ENCODE results near the gene BLTP2. TPM values are rescaled to one million over a fixed set of nuclear protein-coding genes. Genes with fewer than 3 reads are reported as not detected.

Gene BLTP2
- total RNA-seq, 4 donors from 2014 or later: 35.0 to 126 (median 68.5) TPM

DNA sequence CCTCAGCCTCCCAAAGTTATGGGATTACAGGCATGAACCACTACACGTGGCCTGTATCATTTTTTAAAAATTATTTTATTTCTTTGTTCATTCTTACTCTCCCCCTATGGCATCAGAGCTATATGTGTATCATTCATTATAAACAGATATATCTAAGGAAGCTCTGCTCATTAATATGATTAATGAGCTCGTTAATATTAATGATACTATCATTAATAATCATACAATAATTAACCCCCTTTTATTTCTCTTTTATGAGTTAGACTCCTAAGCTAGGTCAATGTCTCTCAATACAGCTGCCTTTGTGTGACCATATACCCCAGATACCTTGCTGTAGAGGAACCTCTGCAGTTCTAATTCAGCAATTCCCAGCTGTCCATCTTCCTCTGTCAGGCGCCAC, 26.5 kb downstream of the BLTP2 start:
- no peak for DNase-seq
- Histone ChIP-seq H3K27me3 (no peaks in the 10 kb centered on the region), H3K4me1 (no peaks in the 10 kb centered on the region), H3K4me3 (no peak overlapping the region), H3K36me3 (no peaks in the 10 kb centered on the region), H3K9me3 (no peaks in the 10 kb centered on the region), H3K27ac (no peak overlapping the region)
- intact Hi-C loops (cut with DNase I; ENCODE audit: low total_unique reads): loop anchor here (10.0 kb wide), 1 partner anchor 74 kb away; no protein-coding TSS in a partner anchor
- TF ChIP-seq, protein P1, sequence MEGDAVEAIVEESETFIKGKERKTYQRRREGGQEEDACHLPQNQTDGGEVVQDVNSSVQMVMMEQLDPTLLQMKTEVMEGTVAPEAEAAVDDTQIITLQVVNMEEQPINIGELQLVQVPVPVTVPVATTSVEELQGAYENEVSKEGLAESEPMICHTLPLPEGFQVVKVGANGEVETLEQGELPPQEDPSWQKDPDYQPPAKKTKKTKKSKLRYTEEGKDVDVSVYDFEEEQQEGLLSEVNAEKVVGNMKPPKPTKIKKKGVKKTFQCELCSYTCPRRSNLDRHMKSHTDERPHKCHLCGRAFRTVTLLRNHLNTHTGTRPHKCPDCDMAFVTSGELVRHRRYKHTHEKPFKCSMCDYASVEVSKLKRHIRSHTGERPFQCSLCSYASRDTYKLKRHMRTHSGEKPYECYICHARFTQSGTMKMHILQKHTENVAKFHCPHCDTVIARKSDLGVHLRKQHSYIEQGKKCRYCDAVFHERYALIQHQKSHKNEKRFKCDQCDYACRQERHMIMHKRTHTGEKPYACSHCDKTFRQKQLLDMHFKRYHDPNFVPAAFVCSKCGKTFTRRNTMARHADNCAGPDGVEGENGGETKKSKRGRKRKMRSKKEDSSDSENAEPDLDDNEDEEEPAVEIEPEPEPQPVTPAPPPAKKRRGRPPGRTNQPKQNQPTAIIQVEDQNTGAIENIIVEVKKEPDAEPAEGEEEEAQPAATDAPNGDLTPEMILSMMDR (IDR thresholded peaks at IDR 0.05): no peak
- TF ChIP-seq POLR2A (IDR thresholded peaks at IDR 0.05): no peak

DNA sequence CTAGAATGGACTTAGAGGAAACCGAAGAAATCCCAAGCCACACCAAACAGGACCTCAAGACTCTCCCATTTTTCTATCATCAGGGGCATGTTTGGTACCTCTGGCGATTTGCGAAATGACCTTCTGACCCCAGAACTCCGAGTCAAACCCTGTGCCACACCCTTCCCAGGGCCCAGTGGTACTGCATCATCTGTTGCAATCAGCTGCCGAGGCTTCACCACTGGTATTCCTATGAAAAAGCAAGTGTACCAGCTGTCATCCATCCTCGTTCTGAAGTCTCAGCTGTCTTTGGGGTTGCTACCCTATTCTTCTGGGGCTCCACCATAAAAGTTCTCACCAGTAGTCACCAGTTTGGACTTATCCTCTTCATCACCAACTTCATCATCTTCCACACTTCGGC, 28.7 kb downstream of the BLTP2 start:
- Histone ChIP-seq H3K27ac (no peak overlapping the region), H3K36me3 (no peaks in the 10 kb centered on the region), H3K4me3 (no peak overlapping the region), H3K4me1 (no peaks in the 10 kb centered on the region), H3K27me3 (no peaks in the 10 kb centered on the region), H3K9me3 (no peaks in the 10 kb centered on the region)
- intact Hi-C loops (cut with DNase I; ENCODE audit: low total_unique reads): loop anchor here (10.0 kb wide), 1 partner anchor 71 kb away; no protein-coding TSS in a partner anchor
- DNase-seq: no peak
- TF ChIP-seq POLR2A (IDR thresholded peaks at IDR 0.05): no peak
- TF ChIP-seq, protein P1 (IDR thresholded peaks at IDR 0.05): no peak

DNA sequence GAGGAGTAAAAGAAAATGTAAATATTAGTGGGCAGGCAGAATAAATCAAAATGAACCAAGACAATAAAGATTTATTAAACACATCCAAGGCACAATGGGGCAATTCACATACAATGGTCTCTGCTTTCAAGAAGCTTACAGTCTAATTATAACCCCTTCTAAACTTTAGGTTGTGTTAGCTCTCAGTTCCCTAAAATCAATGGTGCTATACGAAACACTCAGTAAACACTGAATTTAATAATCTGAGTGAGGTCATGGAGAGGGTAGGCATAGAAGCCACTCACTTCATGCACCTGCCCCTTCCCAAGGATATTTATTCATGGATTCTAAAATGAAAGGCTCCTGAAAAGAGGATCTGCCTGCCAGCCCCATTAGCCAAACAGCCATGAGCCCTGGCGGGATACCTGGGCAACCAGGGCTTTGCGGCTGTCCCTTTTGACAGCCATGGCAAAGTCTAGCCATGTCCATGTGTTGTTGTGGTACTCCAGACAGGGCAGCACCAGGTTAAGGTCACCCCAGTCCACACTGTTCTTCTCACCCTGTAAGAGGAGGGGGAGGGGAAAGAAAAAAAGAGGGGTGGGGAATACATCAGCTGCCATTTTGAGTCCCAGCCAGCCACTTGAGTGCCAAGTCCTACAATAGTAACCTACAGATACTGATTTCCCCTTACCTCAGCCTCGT, 29.6 kb downstream of the BLTP2 start:
- no peak for TF ChIP-seq POLR2A (IDR thresholded peaks at IDR 0.05)
- TF ChIP-seq, protein P1 (IDR thresholded peaks at IDR 0.05): no peak
- H3K4me1 ChIP-seq: no peaks in the 10 kb centered on the region
- H3K9me3 ChIP-seq: no peaks in the 10 kb centered on the region
- H3K27me3 ChIP-seq: no peaks in the 10 kb centered on the region
- no peaks in the 10 kb centered on the region for H3K36me3 ChIP-seq
- no peak overlapping the region for H3K27ac ChIP-seq
- no peak overlapping the region for H3K4me3 ChIP-seq
- intact Hi-C loops (cut with DNase I; ENCODE audit: low total_unique reads): loop anchor here (10.0 kb wide), 1 partner anchor 71 kb away; no protein-coding TSS in a partner anchor
- DNase-seq: no peak

DNA sequence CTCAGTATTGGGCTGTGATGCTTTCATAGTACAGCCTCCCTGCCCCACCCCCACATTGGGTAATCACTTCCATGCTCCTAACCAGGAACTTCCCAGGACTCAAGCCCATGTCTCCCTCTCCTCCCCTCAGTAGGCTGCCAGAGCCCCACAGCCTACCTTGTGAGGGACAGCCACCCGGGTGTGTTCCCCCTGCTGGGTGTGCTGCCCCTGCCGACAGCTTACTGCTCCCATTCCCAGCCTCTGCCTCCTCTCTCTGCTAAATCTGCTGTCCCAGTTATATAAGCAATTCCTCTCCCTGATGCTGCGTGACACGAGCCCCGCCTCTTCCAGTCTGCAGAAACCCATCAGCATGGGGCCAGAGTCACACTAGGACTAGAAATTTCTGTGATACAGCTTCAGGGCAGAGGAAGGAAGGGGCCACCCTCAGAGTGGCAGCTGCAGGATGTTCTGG, 31.0 kb downstream of the BLTP2 start, which contains the start of gene RSKR:
Gene RSKR, minus strand, starts transcription at position 255 of the 451 bp plus-strand sequence. Its CDS starts 24 bp downstream, at position 231.
- TF ChIP-seq POLR2A (IDR thresholded peaks at IDR 0.05): no peak
- TF ChIP-seq, protein P1 (IDR thresholded peaks at IDR 0.05): no peak
- DNase-seq: no peak
- H3K27me3 ChIP-seq: no peaks in the 10 kb centered on the region
- H3K27ac ChIP-seq: no peak within 1 kb of the TSS
- no peaks in the 10 kb centered on the region for H3K9me3 ChIP-seq
- intact Hi-C loops (cut with DNase I; ENCODE audit: low total_unique reads): loop anchor here (10.0 kb wide), 1 partner anchor 69 kb away; no protein-coding TSS in a partner anchor
- no peaks in the 10 kb centered on the region for H3K36me3 ChIP-seq
- H3K4me1 ChIP-seq: no peaks in the 10 kb centered on the region
- no peak within 1 kb of the TSS for H3K4me3 ChIP-seq

Data from uterus (tissue), 4 donors.